NCI-H2029 (cell line): ENCODE results near the gene PSMG1.

Source experiments
- DNase-seq: peaks from one replicate; lab custom pipeline; 2025; lab: John Stamatoyannopoulos, UW

The PSMG1 gene

GRCh38 chr21:39156024-39156423 lies 27.2 kb downstream of the PSMG1 start:
- no peak for DNase-seq

DNA sequence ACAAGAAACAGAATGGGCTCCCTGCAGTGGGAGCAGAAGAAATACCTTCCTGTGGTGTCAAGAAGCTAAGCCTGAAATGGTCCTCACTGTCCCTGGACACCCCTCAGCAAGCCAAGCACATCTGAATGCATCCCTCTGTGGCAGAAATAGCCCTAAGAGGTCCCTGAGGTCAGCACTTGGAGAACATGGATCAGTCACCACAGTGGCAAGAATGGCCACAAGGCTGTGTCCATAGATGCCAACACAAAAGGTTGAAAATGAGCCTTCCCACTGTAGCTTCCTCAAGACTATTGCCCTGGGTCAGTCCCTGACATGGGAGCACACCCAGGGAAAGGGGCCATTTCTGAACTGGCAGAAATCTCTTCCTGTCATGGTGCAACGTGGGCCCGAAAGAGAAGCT lies 27.7 kb downstream of the PSMG1 start:
- DNase-seq: no peak

DNA sequence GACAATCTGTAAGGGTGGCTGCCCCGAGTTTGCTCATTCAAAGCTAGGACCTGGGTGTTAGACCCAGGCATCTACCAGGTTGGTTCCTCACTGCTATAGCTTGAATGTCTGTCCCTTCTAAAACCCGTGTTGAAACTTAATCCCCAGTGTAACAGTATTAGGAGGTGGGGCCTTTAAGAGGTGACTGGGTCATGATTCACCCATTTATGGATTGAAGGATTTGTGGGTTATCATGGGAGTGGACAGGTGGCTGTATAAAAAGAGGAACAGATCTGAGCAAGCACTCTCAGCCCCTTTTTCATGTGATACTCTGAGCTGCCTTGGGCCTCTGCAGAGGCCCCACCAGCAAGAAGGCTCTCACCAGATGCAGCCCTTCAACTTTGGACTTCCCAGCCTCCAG lies 29.4 kb downstream of the PSMG1 start:
- no peak for DNase-seq

- no peak for DNase-seq
These were observed 29.9 kb downstream of the PSMG1 start for GRCh38 chr21:39153373-39153772.

DNA sequence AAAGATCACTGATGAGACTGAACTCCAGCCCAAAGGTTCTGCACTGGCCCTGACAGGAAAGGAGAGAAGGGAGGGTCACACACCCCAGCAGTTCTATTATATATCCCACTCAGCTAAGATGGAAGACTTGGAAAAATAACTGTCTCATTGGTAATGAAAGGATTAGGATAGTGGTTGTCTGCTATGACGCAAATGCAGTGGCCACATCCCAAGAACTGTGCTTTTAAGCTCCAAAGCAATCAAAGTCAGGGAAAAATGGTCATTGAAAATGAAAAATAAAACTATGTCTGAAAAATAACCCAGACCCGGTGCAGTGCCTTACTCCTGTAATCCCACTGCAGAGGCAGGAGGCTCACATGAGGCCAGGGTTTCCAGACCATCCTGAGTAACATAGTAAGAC lies 31.0 kb downstream of the PSMG1 start:
- no peak for DNase-seq

- no peak for DNase-seq
These were observed 32.4 kb downstream of the PSMG1 start for GRCh38 chr21:39150877-39151276.

- DNase-seq: no peak
These were observed 32.9 kb downstream of the PSMG1 start for GRCh38 chr21:39150316-39150715.

GRCh38 chr21:39149882-39150281 lies 33.4 kb downstream of the PSMG1 start:
- no peak for DNase-seq

GRCh38 chr21:39148975-39149374 lies 34.3 kb downstream of the PSMG1 start:
- no peak for DNase-seq

GRCh38 chr21:39144191-39144590 lies 39.1 kb downstream of the PSMG1 start:
- DNase-seq: no peak

- DNase-seq: no peak
These were observed 40.3 kb downstream of the PSMG1 start for GRCh38 chr21:39142972-39143371.

DNA sequence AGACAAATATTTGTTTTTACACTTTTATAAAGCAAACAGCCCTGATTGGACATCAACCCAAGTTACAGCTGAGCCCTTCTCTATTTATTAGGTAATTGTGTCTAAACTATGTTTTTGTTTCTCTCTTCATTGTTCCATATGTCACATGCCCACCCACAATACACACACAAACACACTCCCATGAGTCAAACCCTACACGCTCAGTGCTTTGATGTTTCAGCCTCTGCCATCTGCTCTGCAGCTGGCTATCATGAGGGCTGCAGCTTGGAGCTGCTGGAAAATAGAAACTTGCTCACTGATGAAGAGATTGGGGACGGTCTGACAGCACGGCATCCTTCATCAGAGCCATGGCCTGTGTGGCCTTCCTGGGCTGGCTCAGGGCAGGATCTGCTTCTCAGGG lies 41.7 kb downstream of the PSMG1 start:
- DNase-seq: no peak

GRCh38 chr21:39137248-39138178 lies 45.7 kb downstream of the PSMG1 start:
- no peak for DNase-seq

GRCh38 chr21:39136711-39137110 lies 46.5 kb downstream of the PSMG1 start:
- no peak for DNase-seq

GRCh38 chr21:39136138-39136537 lies 47.1 kb downstream of the PSMG1 start:
- peak; percentile 54 for DNase-seq

- no peak for DNase-seq
These were observed 48.9 kb downstream of the PSMG1 start for GRCh38 chr21:39134288-39134810.

DNA sequence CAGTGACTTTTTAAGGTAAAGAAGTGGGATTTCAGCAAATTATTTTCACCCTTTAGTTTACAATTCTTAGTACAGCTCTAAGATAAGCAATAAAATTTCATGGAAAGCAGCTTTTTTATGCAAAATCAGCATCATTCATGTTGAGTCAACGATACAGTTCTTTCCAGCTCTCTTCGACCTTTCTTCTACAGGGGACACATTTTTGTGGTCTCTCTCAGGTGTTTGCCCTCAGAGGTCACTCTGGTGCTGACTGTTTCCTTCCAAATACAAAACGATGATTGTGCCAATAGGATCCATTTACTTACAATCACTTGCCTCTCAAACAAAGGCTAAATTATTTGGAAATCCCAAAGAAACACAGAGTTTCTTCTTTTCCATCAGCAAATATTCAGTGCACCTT lies 51.0 kb downstream of the PSMG1 start:
- no peak for DNase-seq

DNA sequence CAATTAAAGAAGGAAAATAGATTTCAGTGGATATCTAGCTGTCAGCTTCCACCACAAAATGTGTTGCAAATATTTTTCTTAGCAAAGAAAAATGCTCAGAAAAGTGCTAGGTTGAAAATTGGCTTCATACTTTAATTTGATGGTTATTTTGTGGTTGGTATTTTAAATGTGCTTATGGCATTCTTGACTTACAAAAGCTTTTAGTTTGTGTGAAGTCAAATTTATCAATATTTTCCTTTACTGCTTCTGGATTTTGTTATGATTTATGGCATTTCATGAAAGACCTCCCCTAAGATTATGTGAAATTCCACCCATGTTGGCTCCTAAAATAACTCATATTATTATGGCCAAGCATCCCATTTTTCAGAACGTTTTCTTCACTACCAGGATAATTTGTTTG lies 51.5 kb downstream of the PSMG1 start:
- no peak for DNase-seq

DNA sequence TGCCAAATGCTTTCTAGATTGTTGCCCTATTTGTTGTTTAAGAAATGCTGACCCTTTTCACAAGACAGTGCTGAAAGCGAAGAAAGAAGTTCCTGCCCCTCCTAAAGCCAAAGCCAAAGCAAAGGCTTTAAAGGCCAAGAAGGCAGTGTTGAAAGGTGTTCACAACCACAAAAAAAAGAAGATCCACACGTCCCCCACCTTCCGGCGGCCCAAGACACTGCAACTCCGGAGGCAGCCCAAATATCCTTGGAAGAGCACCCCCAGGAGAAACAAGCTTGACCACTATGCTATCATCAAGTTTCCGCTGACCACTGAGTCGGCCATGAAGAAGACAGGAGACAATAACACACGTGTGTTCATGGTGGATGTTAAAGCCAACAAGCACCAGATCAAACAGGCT lies 55.7 kb downstream of the PSMG1 start:
- no peak for DNase-seq

- no peak for DNase-seq
These were observed 56.8 kb downstream of the PSMG1 start for GRCh38 chr21:39126486-39126806.

DNA sequence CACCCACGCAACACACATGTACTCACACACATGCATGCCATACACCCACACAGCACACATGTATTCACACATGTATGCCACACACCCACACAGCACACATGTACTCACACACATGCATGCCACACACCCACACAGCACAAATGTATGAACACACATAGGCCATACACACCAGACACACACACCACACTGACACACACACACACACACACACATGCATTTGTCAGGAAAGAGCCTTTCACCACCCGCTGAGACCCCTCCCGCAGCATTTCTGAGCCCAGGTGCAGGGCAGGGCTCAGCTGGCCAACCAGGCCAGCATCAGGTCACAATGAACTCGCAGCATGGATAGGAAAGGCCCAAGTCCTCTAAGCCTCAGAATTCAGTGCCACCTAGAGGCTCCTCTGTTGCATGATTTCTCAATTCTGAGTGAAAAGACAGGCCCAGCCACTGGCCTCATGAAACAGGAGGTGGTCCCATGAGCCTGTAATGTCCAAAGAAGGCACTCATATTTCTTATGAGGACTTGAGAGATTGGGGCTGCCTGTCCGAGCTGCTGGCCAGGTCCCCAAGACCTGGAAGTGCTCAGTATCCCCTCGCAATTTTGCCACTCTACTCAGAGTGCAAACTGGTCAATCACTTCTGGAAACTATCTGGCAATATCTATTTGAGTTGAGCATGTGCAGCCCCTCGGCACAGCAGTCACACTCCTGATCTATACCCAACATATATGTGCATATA lies 57.3 kb downstream of the PSMG1 start:
- DNase-seq: peak; percentile 87
